HEK293 (cell line): ENCODE measurements around the gene NECTIN4.
"Not testable (repeated sequence)": the region's sequence is repeated elsewhere in the genome, so short reads cannot be mapped to it uniquely, and the experiment has no call there.

Source experiments
- CTCF ChIA-PET: fragments of 350-600 bp; formaldehyde crosslinking; extraction: SDS; loops from one replicate; lab custom pipeline; 2021; ENCODE audit warnings: antibody characterized with exemption; lab: Yijun Ruan, JAX
- POLR2A ChIA-PET: fragments of 300-600 bp; formaldehyde crosslinking; extraction: SDS; loops from one replicate; lab custom pipeline; 2020; ENCODE audit warnings: antibody characterized with exemption, inconsistent platforms; lab: Yijun Ruan, JAX
- H3K27ac ChIP-seq: fragments of 200-500 bp; sonication (Bioruptor generic); 2 replicates; pipeline ENCODE4 v1.5.1; 2014; ENCODE audit warnings: low read depth, low read length, control low read depth, inconsistent platforms; ENCODE audit errors: extremely low read depth
- H3K36me3 ChIP-seq, 2 experiments: fragments of 200-500 bp in 1 of 2; sonication (Bioruptor generic) in 1 of 2; 1 replicate in 1 of 2; 2 replicates in 1 of 2; pipeline ENCODE4 v1.5.1; 2014 to 2017; ENCODE audit warnings: inconsistent platforms in 2 of 2, low read length in 2 of 2; ENCODE audit not compliant: control insufficient read depth in 2 of 2, insufficient read depth in 1 of 2
- H3K4me1 ChIP-seq: fragments of 200-500 bp; sonication (Bioruptor generic); 2 replicates; pipeline ENCODE4 v1.5.1; 2014; ENCODE audit warnings: mild to moderate bottlenecking, low read length, inconsistent platforms; ENCODE audit not compliant: control insufficient read depth, insufficient read depth
- H3K4me3 ChIP-seq: 2 replicates; pipeline ENCODE4 v1.5.1; 2011; ENCODE audit warnings: low read depth, mild to moderate bottlenecking, control low read depth, low read length, moderate library complexity
- H3K9me3 ChIP-seq: fragments of 200-500 bp; sonication (Bioruptor generic); 2 replicates; pipeline ENCODE4 v1.5.1; 2014; ENCODE audit warnings: low read depth, low read length, inconsistent platforms; ENCODE audit not compliant: control insufficient read depth, insufficient read depth
- OVOL3 ChIP-seq: fragments of 450-650 bp; formaldehyde crosslinking; IDR thresholded peaks from 2 replicates; pipeline ENCODE4 v1.5.1; 2016; ENCODE audit warnings: missing biosample characterization, missing genetic modification characterization
- PRDM4 ChIP-seq: fragments of 450-650 bp; formaldehyde crosslinking; IDR thresholded peaks from 2 replicates; pipeline ENCODE4 v1.5.1; 2017; ENCODE audit warnings: missing biosample characterization, missing genetic modification characterization
- YY2 ChIP-seq: fragments of 450-650 bp; formaldehyde crosslinking; IDR thresholded peaks from 2 replicates; pipeline ENCODE4 v1.5.1; 2016; ENCODE audit warnings: missing biosample characterization, missing genetic modification characterization
- ZBTB10 ChIP-seq: fragments of 450-650 bp; formaldehyde crosslinking; IDR thresholded peaks from 2 replicates; pipeline ENCODE4 v1.5.1; 2016; ENCODE audit warnings: missing biosample characterization, missing genetic modification characterization
- ZBTB20 ChIP-seq: fragments of 450-650 bp; formaldehyde crosslinking; IDR thresholded peaks from 2 replicates; pipeline ENCODE4 v1.5.1; 2016; ENCODE audit warnings: missing biosample characterization, missing genetic modification characterization
- ZBTB8A ChIP-seq: fragments of 450-650 bp; formaldehyde crosslinking; IDR thresholded peaks from 2 replicates; pipeline ENCODE4 v1.5.1; 2016; ENCODE audit warnings: missing biosample characterization, missing genetic modification characterization
- ZNF132 ChIP-seq: fragments of 450-650 bp; formaldehyde crosslinking; IDR thresholded peaks from 2 replicates; pipeline ENCODE4 v1.5.1; 2017; ENCODE audit warnings: missing biosample characterization, missing genetic modification characterization, borderline replicate concordance
- ZNF2 ChIP-seq: fragments of 450-650 bp; formaldehyde crosslinking; IDR thresholded peaks from 2 replicates; pipeline ENCODE4 v1.5.1; 2016; ENCODE audit warnings: missing biosample characterization, missing genetic modification characterization
- ZNF223 ChIP-seq: fragments of 450-650 bp; formaldehyde crosslinking; IDR thresholded peaks from 2 replicates; pipeline ENCODE4 v1.5.1; 2016; ENCODE audit warnings: missing biosample characterization, missing genetic modification characterization
- ZNF518A ChIP-seq: fragments of 450-650 bp; formaldehyde crosslinking; conservative IDR thresholded peaks from 2 replicates; pipeline ENCODE4 v1.5.1; 2016; ENCODE audit warnings: low read depth, missing biosample characterization, missing genetic modification characterization
- ZNF600 ChIP-seq: fragments of 450-650 bp; formaldehyde crosslinking; IDR thresholded peaks from 2 replicates; pipeline ENCODE4 v1.5.1; 2016; ENCODE audit warnings: missing biosample characterization, missing genetic modification characterization
- ZNF621 ChIP-seq: fragments of 450-650 bp; formaldehyde crosslinking; IDR thresholded peaks from 2 replicates; pipeline ENCODE4 v1.5.1; 2017; ENCODE audit warnings: missing biosample characterization, missing genetic modification characterization
- ZNF623 ChIP-seq: fragments of 450-650 bp; formaldehyde crosslinking; IDR thresholded peaks from 2 replicates; pipeline ENCODE4 v1.5.1; 2016; ENCODE audit warnings: missing biosample characterization, missing genetic modification characterization
- ZNF645 ChIP-seq: fragments of 450-650 bp; formaldehyde crosslinking; IDR thresholded peaks from 2 replicates; pipeline ENCODE4; 2016; ENCODE audit warnings: missing biosample characterization, missing genetic modification characterization
- ZNF664 ChIP-seq: fragments of 450-650 bp; formaldehyde crosslinking; IDR thresholded peaks from 2 replicates; pipeline ENCODE4 v1.5.1; 2016; ENCODE audit warnings: missing biosample characterization, missing genetic modification characterization
- ZNF785 ChIP-seq: fragments of 450-650 bp; formaldehyde crosslinking; IDR thresholded peaks from 2 replicates; pipeline ENCODE4 v1.5.1; 2016; ENCODE audit warnings: missing biosample characterization, missing genetic modification characterization
- ZSCAN4 ChIP-seq: fragments of 450-650 bp; formaldehyde crosslinking; IDR thresholded peaks from 2 replicates; pipeline ENCODE4 v1.5.1; 2017; ENCODE audit warnings: missing biosample characterization, missing genetic modification characterization

The NECTIN4 gene

GRCh38 chr1:161117759-161118581 is 28.6 kb upstream of the NECTIN4 start, which contains the start of the genes NIT1 and PFDN2 (continued):
- TF ChIP-seq ZBTB10 (tag by site-specific recombination) (peak; percentile 84), ZNF518A (tag by site-specific recombination) (peak; percentile 43), ZNF132 (tag by site-specific recombination) (no peak), ZSCAN4 (tag by site-specific recombination) (no peak), ZBTB20 (tag by site-specific recombination) (peak; percentile 71; the same call in 1 of the 2 replicates)

- POLR2A ChIA-PET = interaction anchor here (1.5 kb wide), 1 partner anchor 19 kb away, joined by 3 read pairs; no protein-coding TSS in a partner anchor
- not testable (repeated sequence) for H3K4me1 ChIP-seq, H3K9me3 ChIP-seq, H3K4me3 ChIP-seq, H3K27ac ChIP-seq
- CTCF ChIA-PET = interaction anchor here (1.2 kb wide), 1 partner anchor 441 kb away, joined by 7 read pairs; no protein-coding TSS in a partner anchor
- peaks cover 0 to 30% of the 10 kb centered on the region in 2 experiments; a peak in 1 of 3 replicates for H3K36me3 ChIP-seq
These were observed 26.6 kb upstream of the NECTIN4 start for GRCh38 chr1:161115961-161116360.

- Histone ChIP-seq H3K4me1 (peaks cover 9% of the 10 kb centered on the region), H3K27ac (no peak overlapping the region), H3K9me3 (no peaks in the 10 kb centered on the region), H3K36me3 (peaks cover 0 to 23% of the 10 kb centered on the region in 2 experiments; a peak in 1 of 3 replicates), H3K4me3 (no peak overlapping the region)
- POLR2A ChIA-PET = interaction anchor here (0.7 to 1.5 kb wide), 2 partner anchors 11 to 20 kb away, joined by 3 read pairs; no protein-coding TSS in a partner anchor
- CTCF ChIA-PET = interaction anchor here (1.2 kb wide), 1 partner anchor 440 kb away, joined by 7 read pairs; no protein-coding TSS in a partner anchor
- no peak for TF ChIP-seq ZNF645 (tag by site-specific recombination)
- no peak for TF ChIP-seq ZNF621 (tag by site-specific recombination)
- TF ChIP-seq YY2 = peak; percentile 68
- TF ChIP-seq ZNF2 (tag by site-specific recombination) = peak; percentile 47; the same call in 1 of the 2 replicates
- no peak for TF ChIP-seq ZNF664 (tag by site-specific recombination)
- no peak for TF ChIP-seq ZBTB8A
- no peak for TF ChIP-seq ZNF785 (tag by site-specific recombination)
- TF ChIP-seq ZNF223 (tag by site-specific recombination) = no peak
- no peak for TF ChIP-seq PRDM4
- peak; percentile 71; the same call in 1 of the 2 replicates for TF ChIP-seq ZNF600 (tag by site-specific recombination)
- TF ChIP-seq OVOL3 = no peak
- no peak; the same call in 1 of the 2 replicates for TF ChIP-seq ZNF623 (tag by site-specific recombination)
These were observed 25.9 kb upstream of the NECTIN4 start for GRCh38 chr1:161115132-161115711.
